Pons (tissue), 1 donor: ENCODE results near the gene FSD1.
A peak's percentile ranks its signal among the peaks of the same experiment; 100 is the strongest.

Experiments
- DNase-seq: peaks from one replicate; pipeline ENCODE4 v3.0.0-alpha.2; 2016; ENCODE audit warnings: low spot score

The FSD1 gene

DNA sequence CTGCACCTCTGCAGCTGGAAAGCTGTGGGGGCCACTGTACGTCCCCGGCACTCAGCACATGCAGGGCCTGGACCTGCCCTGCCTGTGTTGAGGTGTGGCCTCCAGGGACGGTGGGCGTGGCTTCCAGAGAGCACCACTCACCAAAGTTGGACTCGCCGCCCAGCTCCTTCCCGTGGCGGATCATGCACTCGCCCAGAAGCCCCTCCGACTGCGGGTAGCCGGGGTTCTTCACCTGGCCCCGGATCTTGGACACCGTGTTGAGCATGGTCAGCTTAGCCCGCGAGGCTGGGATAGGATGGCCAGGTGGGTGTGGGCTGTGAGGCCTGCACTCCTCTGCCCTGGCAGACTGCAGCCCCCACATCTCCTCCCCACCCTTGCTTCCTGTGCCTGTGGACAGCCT lies 60.9 kb downstream of the FSD1 start:
- DNase-seq, result no peak

DNA sequence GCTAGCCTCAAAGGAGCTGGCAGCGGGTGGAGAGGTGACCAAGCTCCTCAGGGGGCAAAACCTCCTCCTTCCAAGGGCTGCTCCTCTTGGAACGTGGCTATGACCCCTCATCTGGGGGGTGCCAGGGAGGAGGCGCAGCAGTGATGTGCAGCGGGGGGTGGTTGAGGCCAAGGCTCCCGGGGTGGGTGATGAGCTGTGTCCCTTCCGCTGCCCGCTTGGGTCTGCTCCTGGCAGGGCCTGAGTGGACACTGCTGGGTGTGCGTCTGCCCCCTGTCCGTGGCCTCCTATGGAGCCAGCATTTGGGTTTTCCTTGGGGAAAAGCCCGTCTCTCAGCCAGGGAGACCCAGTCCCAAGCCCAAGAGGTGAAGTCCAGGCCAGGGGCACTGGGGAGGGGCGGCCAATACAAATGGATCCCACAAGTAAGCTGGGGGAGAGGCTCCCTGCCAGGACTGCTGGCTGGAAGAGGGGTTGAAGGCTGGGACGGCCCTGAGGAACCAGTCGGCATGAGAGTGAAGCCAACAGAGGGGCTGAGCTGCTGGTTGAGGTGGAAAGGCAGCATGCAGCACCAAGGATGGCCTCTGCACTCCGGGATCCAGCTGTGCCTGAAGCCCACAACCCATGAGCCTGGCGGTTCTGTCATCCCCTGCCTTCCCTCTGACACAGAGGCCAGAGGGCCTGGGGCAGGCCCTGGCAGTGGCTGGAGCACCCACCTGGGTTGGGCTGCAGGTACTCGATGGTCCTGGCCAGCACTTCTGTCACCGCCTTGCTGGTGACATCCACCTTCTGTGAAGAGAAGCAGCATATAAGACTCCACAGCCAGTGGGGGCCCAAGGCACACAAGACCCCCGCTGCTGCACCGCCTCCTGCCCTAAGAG lies 61.6 kb downstream of the FSD1 start:
- DNase-seq, result no peak

DNA sequence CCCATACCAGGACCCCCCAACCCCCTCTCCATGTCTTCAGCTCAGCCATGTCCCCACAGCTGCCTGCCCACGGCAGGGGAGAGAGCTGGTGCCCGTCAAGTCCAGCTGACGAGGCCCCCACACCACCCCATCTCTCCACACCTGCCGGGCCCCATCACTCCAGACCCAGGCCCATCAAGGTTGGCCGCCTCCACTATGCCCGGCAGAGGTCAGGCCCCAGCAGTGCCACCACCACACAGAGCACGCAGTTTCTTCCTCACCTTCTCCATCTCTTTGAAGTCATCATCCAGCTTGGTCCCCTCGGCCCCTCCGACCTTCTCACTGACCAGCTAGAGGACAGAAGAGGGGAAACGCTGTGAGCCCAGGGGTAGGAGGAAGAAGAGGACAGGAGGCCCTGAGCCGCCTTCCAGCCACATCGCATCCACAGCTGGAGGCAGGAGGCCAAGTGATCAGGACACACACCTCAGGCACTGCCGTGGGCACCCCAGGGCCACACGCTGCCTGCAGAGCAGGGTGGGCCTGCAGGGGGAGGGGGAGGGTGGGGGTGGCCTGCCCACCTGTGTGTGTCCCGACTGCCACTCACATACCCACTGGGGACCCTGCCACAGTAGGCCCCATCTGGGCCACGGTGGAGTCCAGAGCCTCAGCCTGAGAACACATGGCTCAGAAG lies 62.4 kb downstream of the FSD1 start:
- no peak for DNase-seq

DNA sequence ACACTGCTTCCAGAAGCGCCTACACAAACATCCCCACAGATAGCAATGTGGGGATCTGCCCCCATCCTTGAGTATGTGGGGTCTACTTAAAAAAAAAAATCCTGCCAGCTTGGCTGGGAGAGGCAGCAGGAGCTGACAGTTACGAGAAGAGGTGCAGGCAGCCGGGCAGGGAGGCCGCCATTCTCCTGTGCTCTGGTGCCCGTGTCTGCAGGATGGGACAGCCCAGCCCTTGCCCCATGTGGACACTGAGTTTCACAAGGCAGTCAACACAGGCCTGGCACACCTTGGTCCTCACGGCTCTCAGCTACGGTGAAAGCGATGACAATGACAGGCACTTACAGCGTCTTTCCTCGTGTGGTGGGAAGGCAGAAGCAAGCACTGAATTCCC lies 62.9 kb downstream of the FSD1 start:
- DNase-seq, result no peak

DNA sequence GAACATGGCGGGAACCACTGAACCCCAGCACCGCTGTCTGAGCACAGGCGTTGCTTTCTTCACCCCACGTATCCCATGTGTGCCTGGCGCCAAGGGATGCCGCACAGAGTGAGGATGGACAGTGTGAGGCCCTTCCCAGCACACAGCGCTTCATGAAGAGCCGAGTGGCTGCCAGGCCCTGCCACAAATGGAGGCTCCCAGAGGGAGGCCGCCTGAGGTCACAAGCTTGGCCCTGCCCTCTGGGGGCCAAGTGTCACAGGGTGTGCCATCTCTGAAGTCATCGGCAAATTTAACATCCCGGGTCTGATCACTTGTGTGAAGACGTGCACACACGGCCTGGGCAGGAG lies 63.4 kb downstream of the FSD1 start:
- DNase-seq, result no peak

DNA sequence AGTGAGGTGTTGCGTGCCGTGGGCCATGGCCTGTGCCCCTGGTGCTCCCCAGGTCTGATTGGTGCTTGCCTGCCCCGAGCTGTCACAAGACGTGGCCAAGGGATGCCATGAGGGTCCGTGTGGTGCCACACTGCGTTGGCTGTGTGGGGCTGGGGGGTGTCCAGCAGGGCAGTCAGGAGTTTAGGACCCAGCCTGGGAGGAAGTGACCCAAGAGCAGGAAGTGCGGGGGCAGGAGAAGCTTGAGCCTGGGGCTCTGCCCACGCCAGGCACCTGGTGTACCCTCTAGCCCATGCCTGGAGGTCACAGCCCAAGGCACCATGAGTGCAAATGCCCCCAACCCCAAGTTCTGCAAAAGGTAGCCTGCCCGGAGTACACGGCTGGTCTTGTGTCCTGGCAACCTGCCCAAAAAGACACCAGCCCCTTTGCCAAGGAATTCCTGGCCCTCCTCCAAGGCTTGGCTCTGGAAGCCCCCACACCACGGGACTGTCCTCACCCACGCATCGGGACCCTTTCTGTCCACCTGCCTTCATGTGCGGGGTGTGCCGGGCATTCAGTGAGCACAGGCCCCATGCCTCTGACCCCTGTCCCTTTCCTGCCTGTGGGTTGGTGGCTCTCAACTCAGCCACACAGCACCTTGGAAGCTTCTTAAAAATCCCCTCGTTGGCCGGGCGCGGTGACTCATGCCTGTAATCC lies 63.9 kb downstream of the FSD1 start:
- DNase-seq, result no peak

DNA sequence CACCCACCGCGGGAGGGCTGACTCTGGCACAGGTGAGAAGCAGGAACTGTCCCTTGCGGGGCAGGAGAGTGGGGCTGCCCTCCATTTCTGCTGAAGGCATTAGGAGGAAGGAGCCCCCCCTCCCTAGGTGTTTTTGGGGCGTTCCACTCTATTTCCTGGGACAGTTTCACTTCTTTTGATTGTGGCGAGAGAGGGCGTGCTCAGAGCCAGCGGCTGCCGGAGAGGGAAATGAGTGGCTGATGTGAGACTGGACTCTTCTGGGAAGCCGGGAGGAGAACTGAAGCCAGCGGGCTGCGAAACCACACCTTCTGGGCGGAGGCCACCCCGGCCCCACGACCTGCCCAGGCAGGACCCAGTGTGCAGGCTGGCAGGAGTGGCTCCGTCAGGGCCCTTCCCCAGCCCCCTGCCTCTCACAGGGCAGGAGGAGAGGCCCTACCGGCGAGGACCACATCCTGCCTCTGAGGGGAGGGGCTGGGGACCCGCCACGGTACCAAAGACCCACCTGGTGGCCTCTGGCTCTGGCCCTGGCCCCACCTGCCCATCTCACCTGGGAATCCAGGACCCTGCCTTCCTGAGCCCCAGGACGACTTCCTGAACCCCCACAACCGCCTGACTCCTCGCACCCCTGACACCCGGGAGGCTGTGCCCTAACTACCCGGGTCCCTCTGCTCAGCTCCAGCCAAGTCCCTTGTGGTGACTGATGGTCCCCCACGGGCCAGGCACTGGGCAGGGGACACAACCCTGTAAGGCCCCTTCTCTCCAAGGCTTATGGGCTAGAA lies 64.9 kb downstream of the FSD1 start:
- DNase-seq, result peak; percentile 55

DNA sequence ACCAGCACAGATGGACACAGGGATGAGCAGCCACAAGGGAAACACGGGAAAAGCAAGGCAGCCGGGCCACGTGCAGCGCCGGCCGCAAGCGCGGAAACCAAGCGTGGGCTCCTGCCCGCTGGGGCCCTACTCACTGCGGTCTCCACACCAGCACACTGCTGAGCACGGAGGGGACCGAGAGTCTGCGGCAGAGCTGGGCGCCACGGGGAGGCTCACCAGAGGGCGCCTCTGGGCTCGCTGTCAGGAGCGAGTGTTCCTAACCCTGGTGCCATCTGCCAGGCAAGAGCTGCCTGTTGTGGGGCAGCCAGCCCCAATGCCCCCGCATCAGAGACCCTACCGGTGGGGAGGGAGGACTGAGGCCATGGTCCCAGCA lies 65.5 kb downstream of the FSD1 start:
- peak; percentile 67 for DNase-seq

DNA sequence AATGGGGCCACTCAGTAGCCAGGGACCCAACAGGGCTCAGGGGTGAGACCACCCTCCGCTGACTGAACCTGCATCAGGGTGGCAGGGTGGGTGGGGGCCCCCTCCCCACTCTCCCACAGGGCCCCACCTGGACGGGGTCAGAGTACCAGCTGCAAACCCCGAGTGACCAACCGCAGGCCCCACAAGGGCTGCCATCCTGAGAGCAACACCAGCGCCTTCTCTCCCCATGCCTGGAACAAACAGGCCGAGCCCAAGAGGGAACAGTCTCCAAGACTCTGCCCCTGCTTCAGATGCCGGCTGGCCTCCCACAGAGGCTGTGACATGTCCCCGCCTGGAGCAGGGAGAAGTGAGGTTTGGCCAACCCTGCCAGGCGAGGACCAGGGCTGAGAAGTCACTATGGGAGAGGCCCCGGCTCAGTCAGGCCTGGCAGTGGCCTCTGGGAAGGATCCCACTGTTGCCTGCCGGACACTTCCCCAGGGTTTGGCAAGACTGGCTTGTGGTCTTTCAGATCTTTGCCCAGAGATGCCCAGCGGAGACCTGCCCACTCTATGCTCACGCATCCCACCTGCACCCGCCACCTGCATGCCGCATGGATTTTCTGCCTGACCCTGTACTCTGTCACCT lies 66.1 kb downstream of the FSD1 start:
- no peak for DNase-seq

DNA sequence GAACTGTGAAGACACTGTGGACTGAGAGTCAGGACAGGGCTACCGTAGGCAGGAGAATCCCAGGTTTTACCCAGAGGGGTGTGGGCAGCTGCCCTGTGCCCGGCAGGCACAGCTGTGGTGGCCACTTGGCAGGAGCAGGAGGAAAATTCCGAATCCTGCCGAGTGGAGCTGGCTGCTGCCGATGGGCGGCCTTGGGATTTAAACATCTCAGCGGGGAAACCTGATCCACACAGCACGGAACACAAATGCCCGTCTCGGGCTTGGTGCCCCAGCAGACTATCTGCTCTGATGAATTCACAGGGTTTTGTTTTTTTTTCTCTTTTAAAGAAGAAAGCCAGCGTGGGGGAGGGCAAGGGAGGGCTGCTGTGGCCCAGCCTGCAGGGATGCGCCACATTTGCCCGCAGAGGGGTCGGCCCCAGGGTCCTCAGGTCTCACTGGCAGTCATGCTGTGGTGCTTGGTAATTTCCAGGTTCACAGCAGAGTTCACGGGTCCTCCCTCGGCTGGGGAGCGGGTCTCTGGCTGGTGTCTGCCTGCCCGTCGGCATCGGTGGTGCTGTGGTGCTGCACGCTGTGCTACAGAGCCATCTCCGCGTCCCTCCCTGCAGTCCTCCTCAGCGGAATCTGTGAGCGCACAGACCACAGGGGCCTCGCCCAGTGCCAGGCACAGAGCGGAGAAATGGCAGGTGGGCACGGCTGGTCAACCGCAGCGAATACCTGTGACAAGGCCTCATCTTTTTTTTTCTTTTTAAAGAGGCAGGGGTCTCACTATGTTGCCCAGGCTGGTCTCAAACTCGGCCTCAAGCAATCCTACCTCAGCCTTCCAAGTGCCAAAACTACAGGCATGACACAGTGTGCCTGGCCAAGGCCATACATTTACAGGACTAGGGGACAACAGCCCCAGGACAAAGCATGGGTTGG lies 67.1 kb downstream of the FSD1 start:
- no peak for DNase-seq

DNA sequence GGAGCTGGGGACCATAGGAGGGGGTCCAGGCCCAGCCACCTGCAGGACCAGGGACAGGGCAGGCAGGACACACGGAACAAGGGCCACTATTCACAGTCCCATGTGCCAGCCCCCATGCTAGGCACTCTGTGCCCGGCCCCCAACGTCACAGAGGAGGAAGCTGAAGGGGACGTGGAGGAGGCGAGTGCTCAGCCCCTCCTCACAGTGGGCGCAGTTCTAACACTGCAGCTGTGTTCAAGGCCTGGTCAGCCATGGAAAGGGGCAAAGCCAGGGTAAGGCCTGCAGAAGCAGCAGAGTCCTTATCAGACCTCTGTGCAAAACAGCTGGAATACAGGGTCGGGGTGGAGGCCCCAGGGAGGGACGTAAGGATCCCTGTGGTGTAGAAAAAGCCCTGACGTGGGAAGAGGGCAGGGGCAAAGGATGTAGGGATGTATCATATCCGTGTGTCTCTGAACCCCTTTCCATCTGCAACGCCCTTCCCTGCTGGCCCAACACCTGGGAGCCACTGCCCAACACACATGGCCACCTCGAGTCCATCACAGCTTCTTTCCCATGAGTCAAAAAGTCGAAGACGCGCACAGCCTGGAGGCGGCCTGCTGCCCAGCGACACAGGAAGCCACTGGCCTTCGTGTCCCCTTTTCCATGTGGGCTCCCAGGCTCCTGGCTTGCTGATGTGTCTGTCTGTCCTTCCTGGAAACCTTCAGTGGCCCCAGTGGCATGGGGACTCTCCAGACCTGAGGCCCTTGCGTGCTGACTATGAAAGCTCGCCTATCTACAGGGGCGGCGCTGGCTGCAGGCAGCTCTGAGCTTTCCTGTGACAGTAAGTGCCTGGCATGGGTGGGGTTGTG lies 68.0 kb downstream of the FSD1 start:
- no peak for DNase-seq

DNA sequence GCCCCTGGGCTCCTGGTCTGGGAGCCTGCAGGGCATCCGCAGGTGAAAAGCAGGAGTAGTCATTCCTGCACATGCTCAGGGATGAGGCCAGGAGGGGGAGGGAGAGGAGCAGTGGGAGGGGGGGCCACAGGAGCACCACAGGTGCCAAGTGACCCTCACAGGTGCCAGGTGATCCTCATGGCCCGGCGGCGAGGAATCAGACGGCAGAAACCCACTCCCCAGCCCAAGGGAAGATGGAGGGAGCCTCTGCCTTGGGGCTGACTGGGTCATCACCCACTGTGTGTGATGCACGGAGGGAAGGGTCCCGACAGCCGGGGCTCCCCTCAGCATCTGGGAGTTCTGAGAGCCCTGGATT lies 68.6 kb downstream of the FSD1 start:
- DNase-seq, result no peak
